ENCODE results near the gene BDKRB1.

BDKRB1 gene

DNA sequence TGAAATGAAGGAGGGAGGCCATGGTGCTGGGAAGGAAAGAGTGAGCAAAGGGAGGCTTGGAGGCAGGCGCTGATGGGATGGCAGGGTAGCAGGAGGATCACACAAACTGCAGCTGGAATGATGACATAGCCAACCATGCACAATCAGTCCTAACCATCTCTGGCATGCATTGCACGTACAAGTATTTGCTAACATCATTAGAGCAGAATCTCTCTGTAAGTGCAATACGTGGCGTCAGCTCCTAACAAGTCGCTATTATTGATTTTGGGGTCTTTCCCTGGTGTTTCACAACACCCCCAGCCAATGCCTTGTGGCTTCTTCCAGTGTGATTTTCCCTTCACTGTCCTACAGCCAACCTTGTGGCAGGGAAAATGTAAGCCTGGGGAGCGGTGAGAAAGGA, 18.5 kb downstream of the BDKRB1 start:
- Histone ChIP-seq H3K27me3 (ENCODE audit: control insufficient read depth in 1 of 2, insufficient read depth in 2 of 2, low read length in 2 of 2) (no peaks in the 10 kb centered on the region), H3K36me3 (ENCODE audit: control insufficient read depth in 1 of 2, insufficient read depth in 2 of 2, low read length in 2 of 2) (no peaks in the 10 kb centered on the region), H3K9ac (ENCODE audit: low read depth in 1 of 2, low read length in 2 of 2) (no peak overlapping the region), H3K4me3 (ENCODE audit: low read depth in 1 of 2, low read length in 2 of 2) (no peak overlapping the region), H3K9me3 (ENCODE audit: control insufficient read depth in 1 of 2, low read length in 2 of 2) (peaks cover 13 to 14% of the 10 kb centered on the region in 2 donors), H3K27ac (ENCODE audit: low read depth, low read length) (no peak overlapping the region), H3K4me1 (ENCODE audit: control insufficient read depth in 1 of 2, insufficient read depth in 2 of 2, low read length in 2 of 2) (peaks cover 4 to 16% of the 10 kb centered on the region in 2 donors)

DNA sequence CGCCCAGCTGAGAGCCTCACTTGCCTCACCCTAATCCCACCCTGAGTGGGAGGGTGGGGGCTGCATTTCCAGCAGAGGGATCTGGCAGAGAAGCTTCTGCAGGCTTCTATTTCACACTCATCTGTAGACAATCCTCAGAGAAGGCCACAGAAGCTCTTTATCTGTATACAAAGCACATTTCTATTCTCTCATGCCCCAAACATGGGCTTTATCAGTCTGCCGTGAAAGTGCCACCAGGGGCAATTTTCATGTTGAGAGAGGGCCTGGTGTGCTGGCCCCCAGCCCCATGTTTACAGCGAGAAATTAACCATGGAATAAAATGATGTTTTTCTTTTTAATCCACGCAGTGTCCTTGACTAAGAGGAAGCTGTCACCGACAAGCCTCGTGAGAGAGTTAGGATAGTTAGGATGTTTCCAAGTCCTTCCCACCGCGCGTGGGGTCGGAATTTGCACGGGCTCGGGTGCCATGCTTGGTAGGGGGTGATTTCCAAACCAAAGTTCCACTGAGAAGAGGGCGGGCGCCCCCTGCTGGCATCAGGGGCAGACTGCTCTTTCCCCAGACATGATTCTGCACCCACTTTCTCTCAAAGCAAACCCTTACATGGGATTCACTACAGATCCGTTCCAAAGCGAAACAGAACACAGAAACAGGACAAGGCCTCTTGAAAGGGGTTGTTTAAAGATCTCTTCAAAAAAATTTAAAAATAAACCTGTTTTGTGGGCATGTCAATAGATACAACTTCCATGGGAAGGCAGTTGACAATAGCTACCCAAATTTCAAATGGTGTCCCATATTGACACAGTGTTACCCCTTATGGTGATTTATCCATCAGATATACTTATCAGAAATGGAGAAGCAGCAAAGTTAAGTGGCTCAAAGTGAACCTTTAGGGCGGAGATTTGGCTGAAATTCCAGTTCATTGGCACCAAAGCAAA, 19.4 kb downstream of the BDKRB1 start:
- H3K27ac ChIP-seq (ENCODE audit: low read depth, low read length): no peak overlapping the region
- H3K4me3 ChIP-seq (ENCODE audit: low read depth in 1 of 2, low read length in 2 of 2): no peak overlapping the region
- H3K27me3 ChIP-seq (ENCODE audit: control insufficient read depth in 1 of 2, insufficient read depth in 2 of 2, low read length in 2 of 2): no peaks in the 10 kb centered on the region
- no peak overlapping the region for H3K9ac ChIP-seq (ENCODE audit: low read depth in 1 of 2, low read length in 2 of 2)
- no peaks in the 10 kb centered on the region for H3K36me3 ChIP-seq (ENCODE audit: control insufficient read depth in 1 of 2, insufficient read depth in 2 of 2, low read length in 2 of 2)
- H3K9me3 ChIP-seq (ENCODE audit: control insufficient read depth in 1 of 2, low read length in 2 of 2): peaks cover 13 to 14% of the 10 kb centered on the region in 2 donors
- peaks cover 4 to 14% of the 10 kb centered on the region in 2 donors for H3K4me1 ChIP-seq (ENCODE audit: control insufficient read depth in 1 of 2, insufficient read depth in 2 of 2, low read length in 2 of 2)

DNA sequence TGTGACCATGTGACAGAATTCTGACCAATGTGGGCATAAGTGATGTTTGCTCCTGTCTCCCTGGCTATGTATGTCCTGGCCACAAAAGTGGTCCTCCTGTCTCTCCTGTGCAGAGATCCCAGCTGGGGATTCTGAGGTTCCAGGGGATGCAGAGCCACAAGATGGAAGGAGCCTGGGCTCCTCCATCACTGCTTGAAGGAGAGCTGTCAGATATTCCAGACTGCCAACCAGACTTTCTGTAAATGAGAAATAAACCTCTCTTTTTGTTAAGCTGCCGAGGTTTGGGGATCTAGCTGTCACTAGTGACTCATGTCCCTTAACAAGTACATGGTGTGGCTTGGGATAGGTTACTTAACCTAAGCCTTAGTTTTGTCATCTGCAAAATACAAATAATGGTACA, 21.9 kb downstream of the BDKRB1 start:
- H3K36me3 ChIP-seq (ENCODE audit: control insufficient read depth in 1 of 2, insufficient read depth in 2 of 2, low read length in 2 of 2): peaks cover 4% of the 10 kb centered on the region in 2 donors

DNA sequence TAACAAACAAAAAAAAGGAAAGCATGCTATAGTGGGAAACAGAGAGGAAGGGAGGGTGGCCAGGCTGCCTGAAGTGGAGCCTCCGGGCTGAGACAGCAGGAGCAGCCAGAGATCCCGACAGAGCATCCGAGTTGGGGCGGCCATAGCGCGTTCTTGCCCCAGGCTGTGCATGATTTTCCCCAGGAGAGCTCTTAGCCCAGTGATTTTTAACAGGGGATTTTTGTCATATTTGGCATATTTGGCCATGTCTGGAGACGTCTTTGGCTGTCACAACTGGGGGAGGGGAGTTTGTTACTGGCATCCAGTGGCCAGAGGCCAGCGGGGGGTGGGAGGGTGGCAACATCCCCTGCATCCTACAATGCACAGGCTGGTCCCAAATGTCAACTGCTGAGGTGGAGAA, 23.6 kb downstream of the BDKRB1 start:
- H3K27me3 ChIP-seq (ENCODE audit: control insufficient read depth in 1 of 2, insufficient read depth in 2 of 2, low read length in 2 of 2): no peaks in the 10 kb centered on the region
- H3K4me3 ChIP-seq (ENCODE audit: low read depth in 1 of 2, low read length in 2 of 2): no peak overlapping the region
- no peak overlapping the region for H3K27ac ChIP-seq (ENCODE audit: low read depth, low read length)
- H3K4me1 ChIP-seq (ENCODE audit: control insufficient read depth in 1 of 2, insufficient read depth in 2 of 2, low read length in 2 of 2): peaks cover 0 to 9% of the 10 kb centered on the region in 2 donors
- peaks cover 10 to 12% of the 10 kb centered on the region in 2 donors for H3K36me3 ChIP-seq (ENCODE audit: control insufficient read depth in 1 of 2, insufficient read depth in 2 of 2, low read length in 2 of 2)
- no peak overlapping the region for H3K9ac ChIP-seq (ENCODE audit: low read depth in 1 of 2, low read length in 2 of 2)
- peaks cover 12 to 13% of the 10 kb centered on the region in 2 donors for H3K9me3 ChIP-seq (ENCODE audit: control insufficient read depth in 1 of 2, low read length in 2 of 2)

More for the DNA sequence above, 21.9 kb downstream of the BDKRB1 start:
- Histone ChIP-seq H3K9ac (ENCODE audit: low read depth in 1 of 2, low read length in 2 of 2) (no peak overlapping the region), H3K27ac (ENCODE audit: low read depth, low read length) (no peak overlapping the region), H3K4me1 (ENCODE audit: control insufficient read depth in 1 of 2, insufficient read depth in 2 of 2, low read length in 2 of 2) (peaks cover 0 to 14% of the 10 kb centered on the region in 2 donors), H3K27me3 (ENCODE audit: control insufficient read depth in 1 of 2, insufficient read depth in 2 of 2, low read length in 2 of 2) (no peaks in the 10 kb centered on the region), H3K9me3 (ENCODE audit: control insufficient read depth in 1 of 2, low read length in 2 of 2) (peaks cover 12 to 13% of the 10 kb centered on the region in 2 donors), H3K4me3 (ENCODE audit: low read depth in 1 of 2, low read length in 2 of 2) (no peak overlapping the region)

DNA sequence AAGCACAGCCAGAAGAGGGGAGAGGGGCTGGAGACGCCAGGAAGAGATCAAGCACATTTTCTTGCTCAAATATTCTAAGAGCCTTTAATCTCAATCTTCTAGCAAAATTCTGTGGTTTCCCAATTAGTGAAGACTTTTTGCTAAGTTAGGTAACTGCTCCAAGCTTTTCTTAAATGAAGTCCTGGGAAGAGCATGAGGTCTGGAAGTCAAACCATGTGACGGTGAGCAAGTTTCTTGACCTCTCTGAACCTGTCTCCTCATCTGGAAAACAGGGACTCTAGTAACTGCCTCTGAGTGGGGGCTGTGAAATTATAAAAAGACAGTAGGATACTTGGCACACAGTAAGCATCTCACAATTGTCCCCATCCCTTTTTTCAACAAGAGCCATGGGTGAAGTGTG, 24.1 kb downstream of the BDKRB1 start:
- Histone ChIP-seq H3K4me3 (ENCODE audit: low read depth in 1 of 2, low read length in 2 of 2) (no peak overlapping the region), H3K27me3 (ENCODE audit: control insufficient read depth in 1 of 2, insufficient read depth in 2 of 2, low read length in 2 of 2) (no peaks in the 10 kb centered on the region), H3K9ac (ENCODE audit: low read depth in 1 of 2, low read length in 2 of 2) (no peak overlapping the region), H3K36me3 (ENCODE audit: control insufficient read depth in 1 of 2, insufficient read depth in 2 of 2, low read length in 2 of 2) (peaks cover 10 to 12% of the 10 kb centered on the region in 2 donors), H3K9me3 (ENCODE audit: control insufficient read depth in 1 of 2, low read length in 2 of 2) (peaks cover 12 to 13% of the 10 kb centered on the region in 2 donors), H3K4me1 (ENCODE audit: control insufficient read depth in 1 of 2, insufficient read depth in 2 of 2, low read length in 2 of 2) (peaks cover 0 to 9% of the 10 kb centered on the region in 2 donors), H3K27ac (ENCODE audit: low read depth, low read length) (no peak overlapping the region)

DNA sequence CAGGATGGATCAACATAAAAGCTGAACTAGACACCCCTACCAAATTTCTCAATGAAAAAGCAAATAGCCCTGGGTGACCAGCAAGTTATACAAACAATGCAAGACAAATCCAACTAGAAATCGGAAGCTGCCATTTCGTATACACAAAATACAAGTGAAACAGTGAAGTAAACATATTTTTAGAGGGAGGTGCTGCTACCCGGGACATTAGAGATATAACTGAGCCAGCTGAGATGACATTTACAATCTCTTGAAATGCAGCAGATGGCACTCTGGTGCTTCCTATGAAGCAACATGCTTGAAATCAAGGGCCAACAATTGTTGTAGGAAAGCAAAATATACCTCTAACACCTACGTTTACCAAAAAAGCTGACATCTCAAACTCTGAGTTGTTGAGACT, 25.5 kb downstream of the BDKRB1 start:
- Histone ChIP-seq H3K4me3 (ENCODE audit: low read depth in 1 of 2, low read length in 2 of 2) (no peak overlapping the region), H3K36me3 (ENCODE audit: control insufficient read depth in 1 of 2, insufficient read depth in 2 of 2, low read length in 2 of 2) (peaks cover 12 to 16% of the 10 kb centered on the region in 2 donors), H3K9me3 (ENCODE audit: control insufficient read depth in 1 of 2, low read length in 2 of 2) (peaks cover 12 to 13% of the 10 kb centered on the region in 2 donors), H3K27ac (ENCODE audit: low read depth, low read length) (no peak overlapping the region), H3K27me3 (ENCODE audit: control insufficient read depth in 1 of 2, insufficient read depth in 2 of 2, low read length in 2 of 2) (no peaks in the 10 kb centered on the region), H3K4me1 (ENCODE audit: control insufficient read depth in 1 of 2, insufficient read depth in 2 of 2, low read length in 2 of 2) (no peaks in the 10 kb centered on the region), H3K9ac (ENCODE audit: low read depth in 1 of 2, low read length in 2 of 2) (no peak overlapping the region)

DNA sequence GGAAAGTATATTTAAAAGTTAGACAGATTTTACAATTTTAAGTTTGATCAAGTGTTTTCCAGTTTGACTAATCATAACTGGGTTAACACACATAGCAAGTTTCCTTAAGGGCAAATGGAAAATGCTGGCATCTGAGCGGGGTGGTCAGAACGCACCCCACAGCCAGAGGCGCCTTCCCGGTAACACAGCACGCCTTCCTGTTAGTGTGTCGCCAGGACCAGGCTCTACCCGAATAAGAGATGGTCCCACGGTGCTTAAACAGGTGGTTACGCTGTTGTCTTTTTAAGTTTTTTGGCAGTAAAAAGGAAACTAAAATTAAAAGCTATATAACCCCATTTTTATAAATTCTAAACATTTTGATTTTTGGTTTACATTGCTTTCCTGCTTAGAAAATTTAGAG, 28.0 kb downstream of the BDKRB1 start:
- H3K27me3 ChIP-seq (ENCODE audit: control insufficient read depth in 1 of 2, insufficient read depth in 2 of 2, low read length in 2 of 2): no peaks in the 10 kb centered on the region
- H3K4me3 ChIP-seq (ENCODE audit: low read depth in 1 of 2, low read length in 2 of 2): no peak overlapping the region
- H3K9ac ChIP-seq (ENCODE audit: low read depth in 1 of 2, low read length in 2 of 2): no peak overlapping the region
- H3K9me3 ChIP-seq (ENCODE audit: control insufficient read depth in 1 of 2, low read length in 2 of 2): no peaks in the 10 kb centered on the region
- peaks cover 12 to 31% of the 10 kb centered on the region in 2 donors for H3K36me3 ChIP-seq (ENCODE audit: control insufficient read depth in 1 of 2, insufficient read depth in 2 of 2, low read length in 2 of 2)
- no peak overlapping the region for H3K27ac ChIP-seq (ENCODE audit: low read depth, low read length)
- H3K4me1 ChIP-seq (ENCODE audit: control insufficient read depth in 1 of 2, insufficient read depth in 2 of 2, low read length in 2 of 2): no peaks in the 10 kb centered on the region

DNA sequence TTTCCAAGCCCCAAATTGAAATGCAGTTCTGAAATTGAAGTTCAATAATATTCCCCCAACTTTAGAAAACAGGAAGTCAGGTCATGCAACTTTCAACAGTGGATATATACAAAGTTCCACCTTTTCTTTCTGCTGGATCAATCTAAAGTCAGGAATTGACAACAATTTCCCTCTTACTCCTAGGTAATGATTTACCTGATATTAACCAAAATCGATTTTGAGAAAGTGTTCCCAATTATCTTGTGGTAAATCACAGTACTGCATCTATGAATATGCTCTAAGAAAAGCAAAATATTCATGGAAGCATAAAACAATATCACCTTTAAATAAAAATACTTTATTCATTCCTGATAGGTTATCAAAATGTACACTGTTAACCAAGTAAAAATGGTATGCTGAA, 28.4 kb downstream of the BDKRB1 start:
- H3K9ac ChIP-seq (ENCODE audit: low read depth in 1 of 2, low read length in 2 of 2): no peak overlapping the region
- no peaks in the 10 kb centered on the region for H3K4me1 ChIP-seq (ENCODE audit: control insufficient read depth in 1 of 2, insufficient read depth in 2 of 2, low read length in 2 of 2)
- H3K4me3 ChIP-seq (ENCODE audit: low read depth in 1 of 2, low read length in 2 of 2): no peak overlapping the region
- no peaks in the 10 kb centered on the region for H3K9me3 ChIP-seq (ENCODE audit: control insufficient read depth in 1 of 2, low read length in 2 of 2)
- H3K27ac ChIP-seq (ENCODE audit: low read depth, low read length): no peak overlapping the region
- peaks cover 12 to 35% of the 10 kb centered on the region in 2 donors for H3K36me3 ChIP-seq (ENCODE audit: control insufficient read depth in 1 of 2, insufficient read depth in 2 of 2, low read length in 2 of 2)
- H3K27me3 ChIP-seq (ENCODE audit: control insufficient read depth in 1 of 2, insufficient read depth in 2 of 2, low read length in 2 of 2): no peaks in the 10 kb centered on the region

DNA sequence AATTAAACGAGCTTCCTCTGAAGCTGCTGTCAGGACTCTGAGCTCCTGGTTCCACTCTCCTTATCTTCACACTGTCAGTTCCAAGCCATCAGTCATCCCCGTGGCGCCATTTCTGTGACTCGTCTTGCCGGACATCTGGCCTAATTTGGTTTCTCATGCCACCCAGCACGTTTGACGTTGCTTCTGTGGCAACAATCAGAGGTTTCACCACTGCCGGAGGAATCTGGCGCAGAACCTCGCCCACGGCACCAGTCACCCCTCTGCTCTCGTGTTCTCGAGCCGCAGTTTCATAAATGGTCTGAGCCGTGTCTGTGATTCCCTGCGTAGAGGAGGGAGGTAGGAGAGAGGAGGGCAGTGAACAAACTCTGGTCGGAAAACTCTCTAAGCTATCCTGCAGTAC, 29.7 kb downstream of the BDKRB1 start:
- no peak overlapping the region for H3K27ac ChIP-seq (ENCODE audit: low read depth, low read length)
- peaks cover 16 to 48% of the 10 kb centered on the region in 2 donors for H3K36me3 ChIP-seq (ENCODE audit: control insufficient read depth in 1 of 2, insufficient read depth in 2 of 2, low read length in 2 of 2)
- no peaks in the 10 kb centered on the region for H3K4me1 ChIP-seq (ENCODE audit: control insufficient read depth in 1 of 2, insufficient read depth in 2 of 2, low read length in 2 of 2)
- no peak overlapping the region for H3K9ac ChIP-seq (ENCODE audit: low read depth in 1 of 2, low read length in 2 of 2)
- H3K9me3 ChIP-seq (ENCODE audit: control insufficient read depth in 1 of 2, low read length in 2 of 2): no peaks in the 10 kb centered on the region
- H3K27me3 ChIP-seq (ENCODE audit: control insufficient read depth in 1 of 2, insufficient read depth in 2 of 2, low read length in 2 of 2): no peaks in the 10 kb centered on the region
- H3K4me3 ChIP-seq (ENCODE audit: low read depth in 1 of 2, low read length in 2 of 2): no peak overlapping the region

DNA sequence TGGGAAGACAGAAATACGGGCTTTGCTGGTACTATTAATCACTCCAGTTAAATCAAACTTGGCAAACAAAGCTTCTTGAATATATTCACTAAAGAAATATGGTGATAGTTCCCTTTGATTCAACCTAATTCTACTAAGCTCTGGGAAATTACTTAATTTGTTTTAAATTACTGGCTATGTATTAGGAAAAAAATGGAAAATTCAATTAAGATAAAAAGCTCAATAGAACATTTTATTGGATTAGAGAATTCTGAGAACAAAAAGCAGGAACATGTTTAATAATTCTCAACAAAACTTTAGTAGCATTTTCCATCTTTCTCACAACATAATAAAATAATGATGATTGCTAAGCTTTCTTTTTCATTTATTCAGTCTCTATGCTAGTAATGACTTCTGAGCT, 30.2 kb downstream of the BDKRB1 start:
- Histone ChIP-seq H3K9me3 (ENCODE audit: control insufficient read depth in 1 of 2, low read length in 2 of 2) (no peaks in the 10 kb centered on the region), H3K9ac (ENCODE audit: low read depth in 1 of 2, low read length in 2 of 2) (no peak overlapping the region), H3K4me1 (ENCODE audit: control insufficient read depth in 1 of 2, insufficient read depth in 2 of 2, low read length in 2 of 2) (no peaks in the 10 kb centered on the region), H3K36me3 (ENCODE audit: control insufficient read depth in 1 of 2, insufficient read depth in 2 of 2, low read length in 2 of 2) (peaks cover 16 to 52% of the 10 kb centered on the region in 2 donors), H3K27me3 (ENCODE audit: control insufficient read depth in 1 of 2, insufficient read depth in 2 of 2, low read length in 2 of 2) (no peaks in the 10 kb centered on the region), H3K27ac (ENCODE audit: low read depth, low read length) (no peak overlapping the region), H3K4me3 (ENCODE audit: low read depth in 1 of 2, low read length in 2 of 2) (no peak overlapping the region)

All from duodenal mucosa (tissue), 2 donors.